Neuronal stem cell (in vitro differentiated cells): ENCODE results near the gene ACTC1.

Experiments used
- DNase-seq: peaks from one replicate; pipeline ENCODE4 v3.0.0-alpha.2; 2013; ENCODE audit warnings: low spot score
- H2AFZ ChIP-seq: one replicate; pipeline ENCODE4 v1.6.1; 2013; ENCODE audit warnings: mild to moderate bottlenecking, low read length, inconsistent platforms
- H2AK5ac ChIP-seq: 2 replicates; pipeline ENCODE4 v1.6.1; 2013; ENCODE audit warnings: low read depth, mild to moderate bottlenecking, inconsistent platforms, low read length, moderate library complexity, mixed read lengths
- H2BK120ac ChIP-seq: 2 replicates; pipeline ENCODE4 v1.6.1; 2013; ENCODE audit warnings: low read depth, mild to moderate bottlenecking, inconsistent platforms, low read length, moderate library complexity, mixed read lengths
- H2BK12ac ChIP-seq: one replicate; pipeline ENCODE4 v1.6.1; 2013; ENCODE audit warnings: low read length, inconsistent platforms
- H2BK15ac ChIP-seq: 2 replicates; pipeline ENCODE4 v1.6.1; 2013; ENCODE audit warnings: mild to moderate bottlenecking, low read length, inconsistent platforms, mixed read lengths
- H2BK5ac ChIP-seq: one replicate; pipeline ENCODE4 v1.6.1; 2013; ENCODE audit warnings: inconsistent platforms, mild to moderate bottlenecking, low read length, moderate library complexity
- H3K14ac ChIP-seq: one replicate; pipeline ENCODE4 v1.6.1; 2013; ENCODE audit warnings: low read length, inconsistent platforms
- H3K18ac ChIP-seq: 2 replicates; pipeline ENCODE4 v1.6.1; 2013; ENCODE audit warnings: low read length, inconsistent platforms
- H3K23ac ChIP-seq: 2 replicates; pipeline ENCODE4 v1.6.1; 2013; ENCODE audit warnings: low read depth, mild to moderate bottlenecking, mixed read lengths, low read length, inconsistent platforms; ENCODE audit not compliant: poor library complexity
- H3K27ac ChIP-seq: replicated peaks from 3 replicates; pipeline ENCODE4 v1.5.1; 2013; ENCODE audit warnings: low read length, inconsistent platforms
- H3K27me3 ChIP-seq, 3 experiments: 2 replicates each; pipeline ENCODE4 v1.6.1; 2013; ENCODE audit warnings: low read length in 3 of 3, mild to moderate bottlenecking in 2 of 3, inconsistent platforms in 1 of 3, low read depth in 1 of 3, mixed read lengths in 1 of 3, moderate library complexity in 1 of 3; ENCODE audit not compliant: control insufficient read depth in 3 of 3, insufficient read depth in 3 of 3
- H3K36me3 ChIP-seq, 2 donors: replicated peaks in 1 of 2; 2 replicates each; pipeline ENCODE4 v1.6.1; 2013; ENCODE audit warnings: low read length in 2 of 2; ENCODE audit not compliant: control insufficient read depth in 2 of 2, insufficient read depth in 2 of 2
- H3K4ac ChIP-seq: 2 replicates; pipeline ENCODE4 v1.6.1; 2013; ENCODE audit warnings: inconsistent platforms, mild to moderate bottlenecking, low read length, moderate library complexity
- H3K4me1 ChIP-seq, 2 donors: 1 replicate in 1 of 2; 2 replicates in 1 of 2; pipeline ENCODE4 v1.6.1; 2013; ENCODE audit warnings: low read length in 2 of 2, low read depth in 1 of 2; ENCODE audit not compliant: control insufficient read depth in 2 of 2, insufficient read depth in 1 of 2
- H3K4me2 ChIP-seq: one replicate; pipeline ENCODE4 v1.6.1; 2013; ENCODE audit warnings: mild to moderate bottlenecking, low read length, inconsistent platforms; ENCODE audit not compliant: insufficient read depth, poor library complexity, severe bottlenecking
- H3K4me3 ChIP-seq, 2 donors: 2 replicates each; pipeline ENCODE4 v1.5.1; 2013; ENCODE audit warnings: low read length in 2 of 2, mild to moderate bottlenecking in 2 of 2, inconsistent platforms in 1 of 2, moderate library complexity in 1 of 2
- H3K79me1 ChIP-seq: one replicate; pipeline ENCODE4 v1.6.1; 2013; ENCODE audit warnings: low read depth, mild to moderate bottlenecking, inconsistent platforms, low read length, moderate library complexity
- H3K9ac ChIP-seq: one replicate; pipeline ENCODE4 v1.6.1; 2013; ENCODE audit warnings: mild to moderate bottlenecking, low read depth, low read length, inconsistent platforms; ENCODE audit not compliant: poor library complexity
- H3K9me3 ChIP-seq, 2 donors: replicated peaks in 1 of 2; 2 replicates each; pipeline versions ENCODE3 to v1.6.1; 2013; ENCODE audit warnings: low read length in 2 of 2, mild to moderate bottlenecking in 2 of 2, inconsistent platforms in 1 of 2, low read depth in 1 of 2, mixed read lengths in 1 of 2, moderate library complexity in 1 of 2; ENCODE audit not compliant: control insufficient read depth in 2 of 2, insufficient read depth in 1 of 2
- H4K8ac ChIP-seq: one replicate; pipeline ENCODE4 v1.6.1; 2013; ENCODE audit warnings: low read depth, mild to moderate bottlenecking, inconsistent platforms, low read length, moderate library complexity
- H4K91ac ChIP-seq: one replicate; pipeline ENCODE4 v1.6.1; 2013; ENCODE audit warnings: low read length, low read depth, mild to moderate bottlenecking, inconsistent platforms; ENCODE audit not compliant: poor library complexity
- WGBS, 2 donors: extraction: QIAGEN DNeasy Blood & Tissue Kit; methylation state at CpG; one replicate each; pipeline ENCODE4 v1.1.7; 2013; ENCODE audit warnings: missing lambda C conversion rate in 2 of 2, mixed read lengths in 1 of 2; ENCODE audit not compliant: insufficient read length in 2 of 2, insufficient replicate concordance in 1 of 2; ENCODE audit errors: extremely low coverage in 2 of 2; 5-methylcytosine and 5-hydroxymethylcytosine counted together

ACTC1 gene

GRCh38 chr15:34755419-34755773 is 40.0 kb downstream of the ACTC1 start:
- H3K4me3 ChIP-seq, result no peak overlapping the region
- H4K8ac ChIP-seq, result no peak overlapping the region
- H3K27me3 ChIP-seq, result peaks cover 18 to 71% (median 39%) of the 10 kb centered on the region in 3 experiments

GRCh38 chr15:34754674-34755418 is 40.5 kb downstream of the ACTC1 start, which contains the start of gene GJD2:
TSS of gene GJD2 (minus strand) at chr15:34754998. CDS start at chr15:34754488, 510 bp downstream.
- Histone ChIP-seq H2BK12ac (no peak within 1 kb of the TSS), H3K27ac (no peak within 1 kb of the TSS), H2AFZ (peak within 1 kb of the TSS; percentile 77), H3K27me3 (peaks cover 18 to 70% (median 39%) of the 10 kb centered on the region in 3 experiments), H3K4me1 (peaks cover 3 to 7% of the 10 kb centered on the region in 2 donors), H2AK5ac (no peak within 1 kb of the TSS), H3K36me3 (no peaks in the 10 kb centered on the region), H4K8ac (no peak within 1 kb of the TSS), H2BK120ac (no peak within 1 kb of the TSS), H3K4ac (no peak within 1 kb of the TSS), H3K9ac (no peak within 1 kb of the TSS), H2BK5ac (no peak within 1 kb of the TSS), H3K23ac (peak within 1 kb of the TSS; percentile 44), H4K91ac (no peak within 1 kb of the TSS), H2BK15ac (no peak within 1 kb of the TSS), H3K79me1 (no peaks in the 10 kb centered on the region), H3K4me3 (peak within 1 kb of the TSS in 1 of 2 donors; percentile 68), H3K4me2 (peak within 1 kb of the TSS; percentile 77), H3K9me3 (no peaks in the 10 kb centered on the region), H3K14ac (no peak within 1 kb of the TSS), H3K18ac (peak within 1 kb of the TSS; percentile 46)
- WGBS, 2 donors, result no CpG with 5 or more reads among the region's 81 CpGs
- peak; percentile 51 for DNase-seq

More at GRCh38 chr15:34755419-34755773, 40.0 kb downstream of the ACTC1 start:
- no peak overlapping the region for H3K14ac ChIP-seq
- no peak overlapping the region for H2AFZ ChIP-seq
- no peak for DNase-seq
- H3K4me2 ChIP-seq, result peak overlapping the region; percentile 77
- H2BK120ac ChIP-seq, result no peak overlapping the region
- H3K23ac ChIP-seq, result peak overlapping the region; percentile 44
- H2BK12ac ChIP-seq, result no peak overlapping the region
- peaks cover 3 to 11% of the 10 kb centered on the region in 2 donors for H3K4me1 ChIP-seq
- H3K79me1 ChIP-seq, result no peaks in the 10 kb centered on the region
- H2BK5ac ChIP-seq, result no peak overlapping the region
- no peak overlapping the region for H3K9ac ChIP-seq
- no peak overlapping the region for H4K91ac ChIP-seq
- H3K18ac ChIP-seq, result no peak overlapping the region
- no peak overlapping the region for H2AK5ac ChIP-seq
- no peaks in the 10 kb centered on the region for H3K9me3 ChIP-seq
- WGBS, 2 donors, result no CpG with 5 or more reads among the region's 11 CpGs
- no peak overlapping the region for H3K4ac ChIP-seq
- no peak overlapping the region for H2BK15ac ChIP-seq
- no peaks in the 10 kb centered on the region for H3K36me3 ChIP-seq
- no peak overlapping the region for H3K27ac ChIP-seq

- H3K79me1 ChIP-seq, result no peaks in the 10 kb centered on the region
- H3K27ac ChIP-seq, result no peak overlapping the region
- H4K91ac ChIP-seq, result no peak overlapping the region
- no peak overlapping the region for H2BK15ac ChIP-seq
- peaks cover 18 to 66% (median 39%) of the 10 kb centered on the region in 3 experiments for H3K27me3 ChIP-seq
- H3K9ac ChIP-seq, result no peak overlapping the region
- peak overlapping the region; percentile 44 for H3K23ac ChIP-seq
- no peak overlapping the region for H2AFZ ChIP-seq
- H3K4me2 ChIP-seq, result peak overlapping the region; percentile 77
- no peak overlapping the region for H2BK120ac ChIP-seq
- no peak overlapping the region for H2AK5ac ChIP-seq
- DNase-seq, result no peak
- no peak overlapping the region for H3K4me3 ChIP-seq
- H3K36me3 ChIP-seq, result no peaks in the 10 kb centered on the region
- no peaks in the 10 kb centered on the region for H3K9me3 ChIP-seq
- H3K4ac ChIP-seq, result no peak overlapping the region
- H4K8ac ChIP-seq, result no peak overlapping the region
- no peak overlapping the region for H2BK12ac ChIP-seq
- peaks cover 0 to 3% of the 10 kb centered on the region in 2 donors for H3K4me1 ChIP-seq
- no peak overlapping the region for H3K14ac ChIP-seq
- H2BK5ac ChIP-seq, result no peak overlapping the region
- no CpG with 5 or more reads among the region's 27 CpGs for WGBS, 2 donors
- no peak overlapping the region for H3K18ac ChIP-seq
Observed at GRCh38 chr15:34754171-34754601, 41.2 kb downstream of the ACTC1 start.

GRCh38 chr15:34753236-34753894 is 42.0 kb downstream of the ACTC1 start:
- DNase-seq, result peak; percentile 77
- Histone ChIP-seq H3K4me3 (no peak overlapping the region), H3K14ac (no peak overlapping the region), H3K4me2 (peak overlapping the region; percentile 30), H3K9me3 (no peaks in the 10 kb centered on the region), H3K9ac (no peak overlapping the region), H3K4ac (no peak overlapping the region), H4K8ac (no peak overlapping the region), H3K23ac (no peak overlapping the region), H2AFZ (no peak overlapping the region), H2BK5ac (no peak overlapping the region), H3K18ac (no peak overlapping the region), H2BK12ac (no peak overlapping the region), H2BK120ac (no peak overlapping the region), H3K27ac (no peak overlapping the region), H3K36me3 (no peaks in the 10 kb centered on the region), H3K4me1 (peaks cover 0 to 2% of the 10 kb centered on the region in 2 donors), H3K79me1 (no peaks in the 10 kb centered on the region), H2AK5ac (no peak overlapping the region), H4K91ac (no peak overlapping the region), H2BK15ac (no peak overlapping the region), H3K27me3 (peaks cover 18 to 66% (median 39%) of the 10 kb centered on the region in 3 experiments)
- no CpG with 5 or more reads among the region's 11 CpGs for WGBS, 2 donors
